Activated effector memory CD4-positive, alpha-beta T cell treated with anti-CD3 and anti-CD28 coated beads, Interleukin-2, amount 50 U/mL, for 16 hours (primary cell): ENCODE results near the gene EPHB4.

Experiments used
- DNase-seq: peaks from one replicate; pipeline ENCODE4 v3.0.0-alpha.2; 2020

EPHB4 gene

GRCh38 chr7:100854146-100854895 is 27.0 kb upstream of the EPHB4 start:
- no peak for DNase-seq

GRCh38 chr7:100852048-100852872 is 24.9 kb upstream of the EPHB4 start, which contains the start of gene SLC12A9:
TSS of gene SLC12A9 (plus strand) at chr7:100852713. CDS start at chr7:100854198, 1,485 bp downstream.
- peak; percentile 94 for DNase-seq

- DNase-seq = no peak
Measured at GRCh38 chr7:100847360-100847759, 20.0 kb upstream of the EPHB4 start.

- DNase-seq = no peak
Measured at GRCh38 chr7:100840470-100841100, 13.3 kb upstream of the EPHB4 start.

GRCh38 chr7:100839361-100839760 is 12.0 kb upstream of the EPHB4 start:
- no peak for DNase-seq

- peak; percentile 91 for DNase-seq
Measured at GRCh38 chr7:100837099-100837836, 9.9 kb upstream of the EPHB4 start.

- no peak for DNase-seq
Measured at GRCh38 chr7:100836812-100837098, 9.4 kb upstream of the EPHB4 start.

- no peak for DNase-seq
Measured at GRCh38 chr7:100835903-100836811, 8.8 kb upstream of the EPHB4 start.

GRCh38 chr7:100832281-100832633 is 4.9 kb upstream of the EPHB4 start:
- no peak for DNase-seq

GRCh38 chr7:100830396-100830795 is 3.1 kb upstream of the EPHB4 start:
- no peak for DNase-seq

GRCh38 chr7:100829150-100829716 is 1.9 kb upstream of the EPHB4 start:
- no peak for DNase-seq

GRCh38 chr7:100826514-100827329 is 601 bp downstream of the EPHB4 start:
- DNase-seq = no peak

GRCh38 chr7:100825751-100826513 is 1.4 kb downstream of the EPHB4 start:
- no peak for DNase-seq

GRCh38 chr7:100825215-100825671 is 2.1 kb downstream of the EPHB4 start:
- no peak for DNase-seq

GRCh38 chr7:100824499-100825214 is 2.7 kb downstream of the EPHB4 start:
- no peak for DNase-seq

- DNase-seq = no peak
Measured at GRCh38 chr7:100823534-100823933, 3.8 kb downstream of the EPHB4 start.

- no peak for DNase-seq
Measured at GRCh38 chr7:100823140-100823525, 4.2 kb downstream of the EPHB4 start.

- DNase-seq = no peak
Measured at GRCh38 chr7:100822236-100823139, 4.8 kb downstream of the EPHB4 start.
